ENCODE measurements around the gene NIT1. TPM values are rescaled to one million over a fixed set of nuclear protein-coding genes. Genes with fewer than 3 reads are reported as not detected.

Gene NIT1
- total RNA-seq, 1 donor from 2014 or later, result 40.6 TPM

DNA sequence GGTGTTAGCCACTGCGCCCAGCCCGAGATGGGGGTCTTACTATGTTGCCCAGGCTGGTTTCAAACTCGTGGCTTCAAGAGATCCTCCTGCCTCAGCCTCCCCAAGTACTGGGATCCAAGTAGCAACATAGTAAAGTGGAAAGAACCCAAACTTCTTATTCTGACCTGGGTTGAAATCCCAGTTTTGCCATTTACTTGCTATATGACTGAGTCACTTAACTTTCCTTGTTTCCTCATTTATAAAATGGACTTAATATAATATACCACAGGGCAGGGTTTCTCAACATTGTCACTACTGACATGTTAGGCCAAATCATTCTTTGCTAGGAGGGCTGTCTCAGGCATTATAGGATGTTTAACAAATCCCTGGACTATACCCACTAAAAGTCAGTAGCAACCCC, 6.8 kb upstream of the NIT1 start:
- intact Hi-C loops (cut with micrococcal nuclease), result loop anchor here (10.0 kb wide), 1 partner anchor 1186 kb away; the partner anchor contains the start of gene TAGLN2

DNA sequence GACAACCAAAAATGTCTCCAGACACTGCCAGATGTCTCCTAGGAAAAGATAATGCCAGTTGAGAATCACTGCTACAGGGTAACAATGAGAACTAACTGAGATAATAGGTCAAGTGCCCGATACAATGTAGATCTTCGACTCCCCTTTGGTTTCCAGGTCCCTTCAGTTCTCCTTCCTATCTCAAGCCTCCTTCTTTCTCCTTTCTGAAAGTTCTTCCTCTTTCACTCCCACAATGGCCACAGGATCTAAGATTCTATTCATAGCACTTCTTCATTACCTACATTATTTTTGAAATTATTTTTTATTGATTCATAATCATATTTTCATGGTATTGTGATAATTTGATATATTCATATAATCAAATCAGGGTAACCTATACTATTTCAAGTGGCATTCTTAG, 6.4 kb upstream of the NIT1 start:
- intact Hi-C loops (cut with micrococcal nuclease), result loop anchor here (10.0 kb wide), 1 partner anchor 1187 kb away; the partner anchor contains the start of gene TAGLN2

DNA sequence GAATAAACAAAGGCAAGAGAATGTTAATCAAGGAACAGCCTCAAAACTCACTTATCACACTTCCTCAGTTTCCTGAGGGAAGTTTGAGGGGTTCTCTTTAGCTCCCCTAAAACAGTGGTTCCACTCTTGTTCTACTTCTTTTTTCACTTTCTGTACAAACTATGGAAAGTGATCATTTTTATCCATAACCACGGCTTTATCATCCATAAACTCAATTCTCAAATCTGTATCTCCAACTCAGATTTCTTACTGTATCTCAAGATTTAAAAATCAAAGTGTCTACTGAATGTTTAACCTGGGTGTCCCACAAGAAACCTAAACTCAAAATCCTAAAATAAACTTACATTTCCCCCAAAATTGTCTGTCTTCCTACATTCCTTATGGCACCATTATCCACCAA, 4.0 kb upstream of the NIT1 start:
- intact Hi-C loops (cut with micrococcal nuclease), result loop anchor here (2.0 to 10.0 kb wide), 2 partner anchors 269 to 1189 kb away; partner anchors contain the start of gene TAGLN2

DNA sequence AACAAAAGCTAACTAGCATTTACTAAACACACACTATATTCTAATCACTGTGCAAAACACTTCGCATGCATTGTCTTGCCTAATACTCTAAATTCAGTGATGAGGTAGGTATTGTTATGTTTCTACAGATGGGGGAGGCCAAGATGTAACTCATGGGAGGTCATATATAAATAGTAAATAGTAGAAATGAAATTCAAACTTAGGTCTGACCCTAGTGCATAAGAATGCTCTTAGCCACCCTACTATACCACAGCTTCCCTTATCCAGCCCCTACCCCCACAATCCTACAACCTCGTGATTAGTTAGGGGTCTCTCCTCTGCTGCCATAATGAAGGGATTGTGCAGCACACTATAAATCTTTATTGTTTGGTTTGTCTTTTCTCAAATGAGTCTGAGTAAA, 3.3 kb upstream of the NIT1 start:
- intact Hi-C loops (cut with micrococcal nuclease), result loop anchor here (2.0 to 10.0 kb wide), 2 partner anchors 268 to 1190 kb away; partner anchors contain the start of gene TAGLN2

DNA sequence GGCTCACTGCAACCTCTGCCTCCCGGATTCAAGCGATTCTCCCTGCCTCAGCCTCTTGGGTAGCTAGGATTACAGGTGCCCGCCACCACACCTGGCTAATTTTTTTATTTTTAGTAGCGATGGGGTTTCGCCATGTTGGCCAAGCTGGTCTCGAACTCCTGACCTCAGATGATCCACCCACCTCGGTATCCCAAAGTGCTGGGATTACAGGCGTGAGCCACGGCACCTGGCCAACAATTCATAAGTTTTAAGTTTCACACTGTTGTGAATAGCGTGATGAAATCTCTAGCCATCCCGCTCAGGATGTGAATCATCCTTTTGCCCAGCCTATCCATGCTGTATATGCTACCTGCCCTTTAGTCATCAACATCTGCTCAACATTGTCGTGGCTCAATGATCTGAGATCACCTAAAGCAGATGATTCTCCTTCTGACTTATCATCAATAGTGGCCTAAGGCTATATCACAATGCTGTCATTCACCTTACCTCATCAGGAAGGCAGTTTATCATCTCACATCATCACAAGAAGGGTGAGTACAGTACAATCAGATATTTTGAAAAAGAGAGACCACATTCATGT, 2.7 kb upstream of the NIT1 start:
- intact Hi-C loops (cut with micrococcal nuclease), result loop anchor here (2.0 to 10.0 kb wide), 4 partner anchors 197 to 1190 kb away; partner anchors contain the start of genes DCAF8, SDHC and TAGLN2

DNA sequence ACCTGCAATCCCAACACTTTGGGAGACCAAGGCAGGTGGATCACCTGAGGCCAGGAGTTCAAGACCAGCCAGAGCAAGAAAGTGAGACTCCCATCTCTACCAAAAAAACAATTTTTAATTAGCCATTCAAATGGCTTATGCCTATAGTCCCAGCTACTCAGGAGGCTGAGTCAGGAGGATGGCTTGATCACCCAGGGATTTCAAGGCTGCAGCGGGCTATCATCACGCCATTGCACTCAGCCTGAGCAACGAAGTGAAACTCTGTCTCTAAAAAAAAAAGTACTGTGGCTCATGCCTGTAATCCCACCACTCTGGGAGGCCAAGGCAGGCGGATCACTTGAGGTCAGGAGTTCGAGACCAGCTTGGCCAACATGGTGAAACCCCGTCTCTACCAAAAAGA, 1.9 kb upstream of the NIT1 start:
- intact Hi-C loops (cut with micrococcal nuclease), result loop anchor here (2.0 to 10.0 kb wide), 4 partner anchors 196 to 1191 kb away; partner anchors contain the start of genes DCAF8, SDHC and TAGLN2

DNA sequence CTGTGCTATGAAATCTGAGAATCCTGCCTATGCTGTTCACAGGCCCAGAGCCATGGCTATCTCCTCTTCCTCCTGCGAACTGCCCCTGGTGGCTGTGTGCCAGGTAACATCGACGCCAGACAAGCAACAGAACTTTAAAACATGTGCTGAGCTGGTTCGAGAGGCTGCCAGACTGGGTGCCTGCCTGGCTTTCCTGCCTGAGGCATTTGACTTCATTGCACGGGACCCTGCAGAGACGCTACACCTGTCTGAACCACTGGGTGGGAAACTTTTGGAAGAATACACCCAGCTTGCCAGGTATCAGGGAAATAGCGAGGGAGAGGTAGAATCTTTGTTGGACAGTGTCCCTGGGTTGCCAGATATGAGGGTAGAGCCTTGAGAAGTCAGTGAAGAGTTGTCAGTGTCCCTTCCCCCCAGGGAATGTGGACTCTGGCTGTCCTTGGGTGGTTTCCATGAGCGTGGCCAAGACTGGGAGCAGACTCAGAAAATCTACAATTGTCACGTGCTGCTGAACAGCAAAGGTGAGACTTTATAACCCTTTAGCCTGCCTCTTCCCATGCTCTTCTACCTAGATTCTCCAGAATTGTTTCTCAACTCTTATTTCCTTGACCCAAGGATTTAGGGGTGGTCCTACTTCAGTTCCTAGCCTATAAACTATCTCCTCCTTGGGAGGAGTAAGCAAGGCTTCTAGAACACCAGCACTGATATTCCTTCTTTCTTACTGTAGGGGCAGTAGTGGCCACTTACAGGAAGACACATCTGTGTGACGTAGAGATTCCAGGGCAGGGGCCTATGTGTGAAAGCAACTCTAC, 1.4 kb downstream of the NIT1 start:
- intact Hi-C loops (cut with micrococcal nuclease), result loop anchor here (1.0 to 10.0 kb wide), 11 partner anchors 13 to 1194 kb away; partner anchors contain the start of genes B4GALT3, DCAF8, DEDD and NDUFS2

DNA sequence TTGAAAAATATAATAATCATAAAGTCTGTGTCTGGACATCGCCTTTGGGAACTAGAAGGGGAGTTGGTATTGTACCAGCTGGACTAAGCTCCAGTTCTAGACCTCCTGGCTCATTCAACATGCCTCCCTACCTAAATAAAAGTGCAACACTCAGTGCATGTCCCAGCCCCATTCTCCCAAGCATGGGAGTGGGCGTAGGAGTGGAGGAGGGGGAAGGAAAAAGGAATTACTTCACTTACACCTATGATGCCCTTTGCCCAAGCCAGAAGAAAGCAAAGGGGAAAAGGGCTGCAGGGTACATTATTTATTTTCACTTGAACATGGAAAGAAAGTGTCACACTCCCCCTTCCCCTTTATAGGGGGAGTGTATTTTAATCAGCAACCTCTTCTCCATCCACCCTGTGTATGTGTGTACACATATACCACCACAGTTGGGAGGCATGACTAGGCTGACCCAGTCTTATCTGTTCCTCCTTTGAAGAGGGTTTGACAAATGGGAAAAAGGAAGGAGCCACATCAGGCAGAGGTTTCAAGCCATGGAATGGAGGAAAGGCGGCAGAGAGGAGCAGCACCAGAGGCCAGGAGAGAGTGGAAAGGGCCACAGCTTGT, 3.2 kb downstream of the NIT1 start:
- intact Hi-C loops (cut with micrococcal nuclease), result no loop called here

DNA sequence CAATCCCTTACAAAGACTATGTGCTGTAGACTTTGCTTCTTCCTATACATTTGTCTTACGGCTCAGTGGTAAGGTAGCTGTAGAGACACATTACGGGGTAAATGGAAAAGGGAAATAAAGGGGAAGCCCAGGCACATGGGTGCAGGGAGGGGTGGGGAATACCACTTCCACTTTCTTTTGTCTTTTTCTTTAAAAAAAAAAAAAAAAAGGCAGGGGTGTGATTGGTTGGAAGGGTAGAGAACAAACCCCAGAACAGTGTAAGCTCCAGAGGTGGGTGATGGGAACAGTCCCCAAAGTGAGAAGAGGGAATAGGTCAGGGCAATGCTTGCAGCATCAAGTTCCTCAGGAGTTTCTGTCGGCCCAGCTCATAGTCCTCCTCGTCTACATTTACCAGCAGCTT, 3.9 kb downstream of the NIT1 start:
- intact Hi-C loops (cut with micrococcal nuclease), result no loop called here

DNA sequence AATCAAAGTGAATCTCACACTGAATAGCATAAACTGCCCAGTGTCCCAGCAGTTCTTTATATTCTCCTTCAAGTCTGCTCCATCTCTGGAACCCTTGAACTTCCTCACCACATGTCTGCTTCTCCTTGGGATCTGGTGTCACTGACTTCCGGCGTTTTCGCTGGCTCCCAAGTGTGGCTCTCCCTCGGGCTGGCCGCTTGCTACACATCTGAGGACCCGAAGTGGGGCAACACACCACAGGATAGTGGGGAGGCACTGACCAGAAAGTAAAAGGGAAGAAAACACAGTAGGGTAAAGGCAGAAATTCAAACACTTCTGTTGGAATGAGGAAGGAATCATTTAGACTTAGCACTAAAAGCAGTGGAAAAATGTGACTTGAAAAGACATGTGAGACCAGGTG, 5.1 kb downstream of the NIT1 start:
- intact Hi-C loops (cut with micrococcal nuclease), result no loop called here

DNA sequence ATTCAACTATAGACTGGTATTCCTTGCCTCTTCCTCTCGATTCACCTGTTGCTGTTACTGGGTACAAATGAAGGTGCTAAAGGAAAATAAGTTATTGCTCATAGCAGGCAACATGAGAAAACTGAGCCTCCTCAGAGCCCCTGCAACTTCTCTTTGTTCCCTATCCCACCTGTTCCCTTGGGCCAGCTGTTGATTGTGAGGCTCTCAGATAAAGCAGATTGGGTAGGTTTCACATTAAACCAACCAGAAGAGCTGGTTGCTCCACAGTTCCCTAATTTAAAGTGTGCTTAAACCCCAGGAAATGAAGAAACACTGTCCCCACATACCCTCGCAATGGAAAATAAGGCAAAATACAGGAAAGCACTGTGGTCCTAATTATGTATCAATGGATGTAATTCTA, 9.7 kb downstream of the NIT1 start:
- intact Hi-C loops (cut with micrococcal nuclease), result no loop called here

DNA sequence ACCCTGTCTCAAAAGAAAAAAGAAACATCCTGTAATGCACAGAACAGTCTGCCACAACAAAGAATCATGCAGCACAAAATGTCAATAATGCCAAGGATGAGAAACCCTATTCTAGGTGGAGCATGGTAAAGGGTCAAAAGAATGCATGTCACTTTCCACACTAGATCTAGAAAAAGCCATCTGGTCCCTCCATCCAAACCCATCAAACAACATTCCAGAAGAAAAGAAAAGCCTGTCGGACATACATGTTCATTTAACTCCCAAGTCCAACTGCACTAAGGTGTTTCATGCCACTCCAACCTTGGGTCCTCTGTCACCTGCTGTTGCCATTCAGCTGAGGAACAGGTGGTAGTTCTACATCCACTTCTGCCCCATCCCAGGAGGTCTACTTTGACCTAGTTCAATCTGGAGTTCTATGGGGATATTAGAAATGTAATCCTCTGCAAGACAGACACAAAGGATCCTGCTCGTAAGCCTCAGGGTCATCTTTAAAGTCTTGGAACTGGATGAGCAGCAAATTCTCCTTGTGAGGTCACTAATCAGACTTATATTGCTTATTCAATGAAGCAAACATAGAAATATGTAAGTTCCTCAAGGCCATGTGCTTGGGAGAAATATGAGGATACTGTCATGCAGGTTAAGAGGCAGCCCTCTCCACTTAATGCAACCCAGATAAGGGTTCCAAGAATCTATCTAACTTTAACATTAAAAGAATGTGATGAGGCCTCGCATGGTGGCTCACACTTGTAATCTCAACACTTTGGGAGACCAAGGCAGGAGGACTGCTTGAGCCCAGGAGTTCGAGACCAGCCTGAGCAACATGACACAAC, 10.9 kb downstream of the NIT1 start:
- intact Hi-C loops (cut with micrococcal nuclease), result no loop called here

DNA sequence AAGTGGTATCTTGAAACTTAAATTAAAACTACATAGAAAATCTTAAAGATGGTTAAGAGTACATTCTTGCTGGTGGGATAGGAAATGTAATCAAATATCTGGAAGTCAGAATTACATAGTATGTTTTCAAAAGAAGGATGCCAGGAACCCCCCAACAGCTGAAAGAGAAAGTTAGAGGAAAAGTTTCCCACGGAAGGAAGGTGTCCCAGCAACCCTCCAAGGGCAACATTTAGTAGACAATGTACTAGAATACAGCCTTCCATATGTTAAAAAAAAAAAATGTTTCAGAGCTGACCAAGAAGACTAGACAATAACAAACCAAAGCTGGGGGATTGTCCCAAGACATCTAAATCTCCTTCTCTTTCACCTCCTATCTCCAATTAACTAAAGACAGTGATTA, 12.4 kb downstream of the NIT1 start:
- intact Hi-C loops (cut with micrococcal nuclease), result loop anchor here (5.0 kb wide), 1 partner anchor 597 kb away; no protein-coding TSS in a partner anchor

DNA sequence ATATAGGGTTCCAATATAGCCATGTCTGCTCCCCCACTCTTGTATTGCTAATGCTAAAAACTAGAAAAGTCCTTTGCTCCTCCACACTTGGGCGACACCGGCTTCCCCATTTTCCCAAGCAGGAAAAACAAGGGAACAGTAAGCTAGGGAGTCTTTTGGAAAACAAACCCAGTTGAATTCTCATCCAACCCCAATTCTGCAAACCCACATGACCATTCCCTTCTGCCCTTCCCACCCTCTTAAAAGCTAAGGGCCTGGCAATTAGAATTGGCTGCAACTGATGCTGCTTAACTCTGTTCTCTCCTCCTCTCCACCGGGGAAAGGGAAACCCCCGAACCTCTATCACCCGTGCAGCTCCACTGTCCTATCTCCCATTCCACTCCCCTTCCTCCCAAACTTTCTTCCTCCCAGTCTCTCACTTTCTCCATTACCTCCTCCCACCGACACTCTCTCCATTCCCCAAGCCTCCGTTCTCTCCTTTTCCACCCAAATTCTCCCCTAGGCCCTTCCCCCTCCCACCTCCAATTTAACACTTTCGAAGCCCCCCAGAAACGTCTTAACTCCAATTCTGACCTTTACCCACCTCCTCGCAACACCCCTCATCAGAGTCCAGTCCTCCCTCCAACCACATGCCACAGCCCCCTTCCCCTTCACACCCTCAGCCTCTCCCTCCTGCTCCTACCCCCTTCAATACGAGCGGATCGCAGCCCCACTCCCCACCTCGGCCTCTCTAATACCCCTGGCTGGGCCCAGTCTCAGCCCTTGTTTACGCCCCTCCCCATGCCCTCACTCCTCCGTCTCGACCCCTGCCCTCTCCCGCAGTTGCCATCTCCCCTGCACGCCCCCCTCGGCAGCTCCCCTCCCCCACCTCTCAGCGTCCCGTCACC, 13.9 kb downstream of the NIT1 start:
- intact Hi-C loops (cut with micrococcal nuclease), result loop anchor here (1.0 to 5.0 kb wide), 12 partner anchors 12 to 596 kb away; partner anchors contain the start of genes B4GALT3, NDUFS2, PPOX and UFC1

DNA sequence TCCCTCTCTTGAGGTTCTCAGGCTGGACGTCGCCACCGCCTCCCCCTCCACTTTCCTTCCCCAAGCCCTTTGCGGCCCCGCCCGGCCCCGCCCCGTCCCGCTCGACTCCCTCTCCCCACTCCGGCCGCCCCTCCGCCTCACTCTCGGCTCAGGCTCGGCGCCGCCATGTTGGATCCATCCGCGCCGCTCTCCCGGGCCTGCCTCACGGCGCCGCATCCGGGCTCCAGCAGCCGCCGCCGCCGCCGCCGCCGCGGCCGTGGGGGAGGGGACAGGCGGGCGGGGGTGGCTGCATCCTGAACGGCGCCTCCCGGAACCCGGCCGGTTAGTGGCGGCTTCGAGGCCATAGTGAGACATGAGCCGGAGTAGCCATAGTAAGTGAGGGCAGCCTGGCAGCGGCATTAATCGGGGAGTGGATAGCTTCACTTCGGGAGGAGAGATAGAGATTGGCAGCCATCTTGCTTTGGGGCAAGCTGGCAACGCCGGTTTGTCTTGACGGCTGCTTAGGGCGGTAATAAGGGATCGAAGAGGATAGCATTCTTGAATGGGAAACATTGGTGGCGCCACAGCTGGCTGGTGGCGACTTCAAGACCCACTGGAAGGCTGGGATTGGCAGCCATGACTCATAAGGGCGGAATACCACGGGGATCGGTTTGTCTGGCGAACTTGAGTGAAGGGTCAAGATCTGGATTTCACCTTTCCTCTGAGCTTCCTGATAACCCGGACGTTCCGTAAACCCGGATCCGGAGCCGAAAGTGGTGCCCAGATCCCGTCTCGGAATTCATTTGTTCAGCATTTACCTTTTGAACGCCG, 14.7 kb downstream of the NIT1 start, which contains the start of gene DEDD:
Gene DEDD, minus strand, starts transcription at position 258 of the 810 bp plus-strand sequence. CDS start 8,205 bp downstream, outside the sequence.
- intact Hi-C loops (cut with micrococcal nuclease), result loop anchor here (1.0 to 5.0 kb wide), 12 partner anchors 13 to 595 kb away; partner anchors contain the start of genes B4GALT3, NDUFS2, PPOX and UFC1

DNA sequence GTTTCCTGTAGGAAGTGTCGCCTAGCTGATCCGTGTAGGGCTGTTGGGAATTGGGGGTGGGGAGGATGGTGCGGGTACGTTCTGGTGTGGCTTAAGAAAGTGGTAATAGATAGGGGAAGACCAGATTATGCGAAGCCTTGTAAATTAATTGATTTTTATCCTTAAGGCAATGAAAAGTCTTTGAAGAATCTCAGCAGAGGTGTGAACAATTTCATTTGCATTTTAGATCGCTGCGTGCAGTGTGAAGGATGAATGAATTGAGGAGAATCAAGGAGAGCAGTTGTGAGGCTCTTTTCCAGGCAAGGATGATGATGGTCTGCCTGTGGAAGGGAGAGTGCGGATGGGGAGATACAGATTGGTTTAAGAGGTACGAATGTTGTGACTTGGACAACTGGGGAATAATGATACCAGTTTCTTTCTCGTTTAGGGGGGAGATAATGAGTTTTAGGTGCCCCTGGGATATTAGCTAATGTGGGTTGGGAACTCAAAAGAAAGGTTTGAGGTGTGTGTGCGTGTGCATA, 15.4 kb downstream of the NIT1 start:
- intact Hi-C loops (cut with micrococcal nuclease), result loop anchor here (5.0 kb wide), 1 partner anchor 594 kb away; no protein-coding TSS in a partner anchor

DNA sequence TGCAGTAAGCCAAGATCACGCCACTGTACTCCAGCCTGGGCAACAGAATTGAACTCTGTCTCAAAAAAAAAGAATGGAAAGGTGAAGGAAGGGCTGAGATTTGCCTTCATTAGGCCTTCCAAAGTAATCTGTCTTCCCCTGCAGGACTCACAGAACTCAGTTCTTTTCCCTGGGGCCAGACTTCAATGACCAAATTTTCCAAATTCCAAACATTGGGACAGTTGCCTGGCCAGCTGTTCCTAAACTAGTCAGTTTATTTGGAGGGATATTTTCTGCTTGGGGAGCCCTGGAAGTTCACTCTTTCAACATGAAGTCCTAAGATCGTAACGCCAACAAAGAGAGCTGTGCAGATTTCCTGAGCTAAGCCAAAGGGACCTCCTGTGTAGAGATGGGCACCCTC, 20.0 kb downstream of the NIT1 start:
- intact Hi-C loops (cut with micrococcal nuclease), result no loop called here

DNA sequence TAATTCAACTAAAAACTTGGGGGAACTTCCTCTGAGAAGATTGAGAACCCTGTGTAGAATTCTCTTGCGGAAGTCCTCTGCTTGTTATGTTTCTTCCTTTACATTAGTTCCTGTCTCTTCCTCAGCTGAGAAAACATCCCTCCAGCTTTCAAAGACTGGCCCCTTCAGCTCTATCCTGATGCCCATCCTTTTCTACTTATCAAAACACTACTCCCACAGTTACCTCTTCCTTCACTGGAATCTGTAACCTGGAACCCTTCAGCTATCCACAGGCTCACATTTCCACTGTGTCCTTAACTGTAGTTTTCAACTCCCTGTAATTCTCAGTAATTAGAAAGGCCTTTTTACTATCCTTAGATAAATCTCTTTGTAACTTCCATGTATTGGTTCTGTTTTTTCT, 20.5 kb downstream of the NIT1 start:
- intact Hi-C loops (cut with micrococcal nuclease), result no loop called here
